ENCODE results near the gene WFDC8. TPM values are rescaled to one million over a fixed set of nuclear protein-coding genes. Genes with fewer than 3 reads are reported as not detected.

Gene WFDC8
- total and polyA plus RNA-seq, 2 donors (not counting 3 experiments of a cell fraction or from before 2014, with no cell fraction given), result not detected

- ChIA-PET POLR2A (no interaction called here), CTCF (interaction anchor here (1.3 kb wide), 1 partner anchor 225 kb away, joined by 16 read pairs; no protein-coding TSS in a partner anchor)
- no peak overlapping the region for H2AFZ ChIP-seq (ENCODE audit: low read depth, low read length)
- no peak overlapping the region for H3K9ac ChIP-seq (replicated peaks; ENCODE audit: extremely low read depth, insufficient read depth, low read length)
- no peaks in the 10 kb centered on the region for H3K4me1 ChIP-seq (ENCODE audit: control insufficient read depth, extremely low read depth, insufficient read depth, low read length)
- no peak for TF ChIP-seq JUN (IDR thresholded peaks at IDR 0.05; ENCODE audit: borderline replicate concordance, insufficient read depth, insufficient read length, low read depth)
- no peak for TF ChIP-seq POLR2AphosphoS5 (IDR thresholded peaks at IDR 0.05; ENCODE audit: insufficient read depth, low read depth, low read length)
- no peak for TF ChIP-seq MYC (IDR thresholded peaks at IDR 0.05; ENCODE audit: low read depth, low read length)
- no peak for TF ChIP-seq POLR2A (IDR thresholded peaks at IDR 0.05; ENCODE audit: low read depth, low read length)
- no peak for TF ChIP-seq FOS (IDR thresholded peaks at IDR 0.05; ENCODE audit: borderline replicate concordance, insufficient read depth, low read length)
- TF ChIP-seq, protein P1, sequence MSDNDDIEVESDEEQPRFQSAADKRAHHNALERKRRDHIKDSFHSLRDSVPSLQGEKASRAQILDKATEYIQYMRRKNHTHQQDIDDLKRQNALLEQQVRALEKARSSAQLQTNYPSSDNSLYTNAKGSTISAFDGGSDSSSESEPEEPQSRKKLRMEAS (IDR thresholded peaks at IDR 0.05; ENCODE audit: insufficient read depth, insufficient read length), result no peak
- BruUV-seq (replicated peaks), result no TSS peak
- dilution Hi-C loops (cut with MboI; ENCODE audit: extremely low pct_ligation_motif_present, low sequenced_read_pairs) (no loop called here), intact Hi-C loops (cut with micrococcal nuclease) (no loop called here)
- H3K9me1 ChIP-seq (replicated peaks; ENCODE audit: control insufficient read depth, extremely low read depth, insufficient read depth, low read length), result no peaks in the 10 kb centered on the region
- no peak overlapping the region for H3K27ac ChIP-seq (ENCODE audit: insufficient read depth, low read depth, low read length)
- no peak for FAIRE-seq
- H3K9me3 ChIP-seq (replicated peaks; ENCODE audit: control insufficient read depth, insufficient read depth, low read length), result no peaks in the 10 kb centered on the region
- no peaks in the 10 kb centered on the region for H3K27me3 ChIP-seq (ENCODE audit: control insufficient read depth in 2 of 2, insufficient read depth in 2 of 2, low read length in 2 of 2)
- DNase-seq (ENCODE audit: low read depth, low spot score), result no peak
- H3K79me2 ChIP-seq (ENCODE audit: control insufficient read depth, insufficient read depth, low read length), result no peaks in the 10 kb centered on the region
- no peaks in the 10 kb centered on the region for H3K36me3 ChIP-seq (ENCODE audit: control insufficient read depth in 2 of 2, extremely low read depth in 1 of 2, insufficient read depth in 2 of 2, low read length in 2 of 2)
- no peak overlapping the region for H3K4me3 ChIP-seq (replicated peaks in 1 of 3; ENCODE audit: insufficient read depth in 1 of 3, low read depth in 1 of 3, low read length in 3 of 3)
- H4K20me1 ChIP-seq (replicated peaks; ENCODE audit: control insufficient read depth, extremely low read depth, insufficient read depth, low read length), result no peaks in the 10 kb centered on the region
- H3K4me2 ChIP-seq (ENCODE audit: insufficient read depth, low read length), result no peak overlapping the region
Measured at GRCh38 chr20:45545351-45545750, 33.7 kb downstream of the WFDC8 start.

DNA sequence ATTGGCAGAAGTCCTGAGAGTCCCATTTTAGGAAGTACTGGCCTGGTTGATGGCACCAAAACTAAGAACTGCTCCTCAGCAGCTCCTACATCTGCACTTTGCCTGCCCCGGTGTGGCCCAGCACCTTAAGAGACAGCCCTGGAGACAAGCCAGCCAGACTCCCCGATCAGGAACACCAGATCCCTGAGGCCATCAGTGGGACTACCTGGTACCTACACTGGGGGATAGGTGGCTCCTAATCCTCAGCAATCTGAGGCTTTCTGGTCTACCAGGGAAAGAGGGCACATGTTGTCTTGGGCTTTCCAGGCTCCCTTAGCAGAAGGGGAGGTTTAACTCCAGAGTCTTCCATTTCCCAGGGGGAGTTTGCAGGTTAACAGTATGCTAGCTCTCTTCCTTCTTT is 39.7 kb downstream of the WFDC8 start, which contains the start of gene WFDC6:
Gene WFDC6, minus strand, starts transcription at position 101 of the 400 bp plus-strand sequence. Its CDS starts 75 bp downstream, at position 26.
- TF ChIP-seq JUN (IDR thresholded peaks at IDR 0.05; ENCODE audit: borderline replicate concordance, insufficient read depth, insufficient read length, low read depth), result no peak
- TF ChIP-seq FOS (IDR thresholded peaks at IDR 0.05; ENCODE audit: borderline replicate concordance, insufficient read depth, low read length), result no peak
- no peak for TF ChIP-seq GATA2 (IDR thresholded peaks at IDR 0.05; ENCODE audit: insufficient read depth, insufficient read length, low read depth, low read length)
- TF ChIP-seq MYC (IDR thresholded peaks at IDR 0.05; ENCODE audit: low read depth, low read length), result no peak
- no peak for TF ChIP-seq POLR2A (IDR thresholded peaks at IDR 0.05; ENCODE audit: low read depth, low read length)
- TF ChIP-seq, protein P1 (IDR thresholded peaks at IDR 0.05; ENCODE audit: insufficient read depth, insufficient read length), result no peak
- no peak for TF ChIP-seq EZH2 (IDR thresholded peaks at IDR 0.05; ENCODE audit: borderline replicate concordance, low read depth, low read length, severe bottlenecking)
- TF ChIP-seq, protein P2, sequence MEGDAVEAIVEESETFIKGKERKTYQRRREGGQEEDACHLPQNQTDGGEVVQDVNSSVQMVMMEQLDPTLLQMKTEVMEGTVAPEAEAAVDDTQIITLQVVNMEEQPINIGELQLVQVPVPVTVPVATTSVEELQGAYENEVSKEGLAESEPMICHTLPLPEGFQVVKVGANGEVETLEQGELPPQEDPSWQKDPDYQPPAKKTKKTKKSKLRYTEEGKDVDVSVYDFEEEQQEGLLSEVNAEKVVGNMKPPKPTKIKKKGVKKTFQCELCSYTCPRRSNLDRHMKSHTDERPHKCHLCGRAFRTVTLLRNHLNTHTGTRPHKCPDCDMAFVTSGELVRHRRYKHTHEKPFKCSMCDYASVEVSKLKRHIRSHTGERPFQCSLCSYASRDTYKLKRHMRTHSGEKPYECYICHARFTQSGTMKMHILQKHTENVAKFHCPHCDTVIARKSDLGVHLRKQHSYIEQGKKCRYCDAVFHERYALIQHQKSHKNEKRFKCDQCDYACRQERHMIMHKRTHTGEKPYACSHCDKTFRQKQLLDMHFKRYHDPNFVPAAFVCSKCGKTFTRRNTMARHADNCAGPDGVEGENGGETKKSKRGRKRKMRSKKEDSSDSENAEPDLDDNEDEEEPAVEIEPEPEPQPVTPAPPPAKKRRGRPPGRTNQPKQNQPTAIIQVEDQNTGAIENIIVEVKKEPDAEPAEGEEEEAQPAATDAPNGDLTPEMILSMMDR (IDR thresholded peaks at IDR 0.05; ENCODE audit: extremely low read depth in 1 of 2, insufficient read depth in 1 of 2, low read depth in 1 of 2, low read length in 2 of 2), result no peak
- TF ChIP-seq POLR2AphosphoS5 (IDR thresholded peaks at IDR 0.05; ENCODE audit: insufficient read depth, low read depth, low read length), result no peak
- no peak within 1 kb of the TSS for H3K4me3 ChIP-seq (replicated peaks in 1 of 3; ENCODE audit: insufficient read depth in 1 of 3, low read depth in 1 of 3, low read length in 3 of 3)
- H2AFZ ChIP-seq (ENCODE audit: low read depth, low read length), result no peak within 1 kb of the TSS
- no peak for DNase-seq (ENCODE audit: low read depth, low spot score)
- H3K9me3 ChIP-seq (replicated peaks; ENCODE audit: control insufficient read depth, insufficient read depth, low read length), result no peaks in the 10 kb centered on the region
- H3K9me1 ChIP-seq (replicated peaks; ENCODE audit: control insufficient read depth, extremely low read depth, insufficient read depth, low read length), result no peaks in the 10 kb centered on the region
- dilution Hi-C loops (cut with MboI; ENCODE audit: extremely low pct_ligation_motif_present, low sequenced_read_pairs) (no loop called here), intact Hi-C loops (cut with micrococcal nuclease) (no loop called here)
- no peaks in the 10 kb centered on the region for H3K36me3 ChIP-seq (ENCODE audit: control insufficient read depth in 2 of 2, extremely low read depth in 1 of 2, insufficient read depth in 2 of 2, low read length in 2 of 2)
- no peak for FAIRE-seq
- H3K4me1 ChIP-seq (ENCODE audit: control insufficient read depth, extremely low read depth, insufficient read depth, low read length), result no peaks in the 10 kb centered on the region
- ChIA-PET POLR2A (no interaction called here), CTCF (interaction anchor here (1.3 kb wide), 1 partner anchor 232 kb away, joined by 5 read pairs; no protein-coding TSS in a partner anchor)
- H4K20me1 ChIP-seq (replicated peaks; ENCODE audit: control insufficient read depth, extremely low read depth, insufficient read depth, low read length), result no peaks in the 10 kb centered on the region
- no peaks in the 10 kb centered on the region for H3K27me3 ChIP-seq (ENCODE audit: control insufficient read depth in 2 of 2, insufficient read depth in 2 of 2, low read length in 2 of 2)
- no TSS peak for BruUV-seq (replicated peaks)
- no peak within 1 kb of the TSS for H3K27ac ChIP-seq (ENCODE audit: insufficient read depth, low read depth, low read length)
- H3K9ac ChIP-seq (replicated peaks; ENCODE audit: extremely low read depth, insufficient read depth, low read length), result no peak within 1 kb of the TSS
- H3K79me2 ChIP-seq (ENCODE audit: control insufficient read depth, insufficient read depth, low read length), result no peaks in the 10 kb centered on the region
- H3K4me2 ChIP-seq (ENCODE audit: insufficient read depth, low read length), result no peak within 1 kb of the TSS

All from endothelial cell of umbilical vein (primary cell).